ENCODE measurements around the gene PJA2. TPM values are rescaled to one million over a fixed set of nuclear protein-coding genes. Genes with fewer than 3 reads are reported as not detected.

Gene PJA2
- total RNA-seq, 2 experiments from 2014 or later = 41.3 to 69.7 TPM

GRCh38 chr5:109451146-109451545, 41.4 kb upstream of the PJA2 start:
- 0 out of 2 replicates have a peak overlapping the region, but pooled peaks have one; percentile 3 for H2AFZ ChIP-seq (ENCODE audit: low read length)
- H4K20me1 ChIP-seq (ENCODE audit: insufficient read depth, low read length) = no peaks in the 10 kb centered on the region
- intact Hi-C loops (cut with micrococcal nuclease; ENCODE audit: unreplicated experiment) = no loop called here
- no peak overlapping the region for H3K4me3 ChIP-seq (ENCODE audit: low read depth, low read length, poor library complexity, severe bottlenecking)
- CTCF ChIA-PET (ENCODE audit: unreplicated experiment) = no interaction called here
- peak overlapping the region; percentile 47; the same call in 1 of the 2 replicates for H3K4me2 ChIP-seq (ENCODE audit: low read length)
- no peaks in the 10 kb centered on the region for H3K36me3 ChIP-seq (ENCODE audit: insufficient read depth, low read length)
- no peak overlapping the region for H3K27ac ChIP-seq (ENCODE audit: low read depth, low read length, poor library complexity, severe bottlenecking)
- no peaks in the 10 kb centered on the region for H3K79me2 ChIP-seq (ENCODE audit: insufficient read depth, low read depth, low read length)
- DNase-seq (ENCODE audit: low spot score) = no peak
- POLR2A ChIA-PET = interaction anchor here (0.7 kb wide), 1 partner anchor 219 kb away, joined by 3 read pairs; no protein-coding TSS in a partner anchor
- H3K9me2 ChIP-seq (ENCODE audit: insufficient read depth, low read length) = no peaks in the 10 kb centered on the region
- no TSS peak for BruUV-seq (replicated peaks)
- H3K4me1 ChIP-seq (ENCODE audit: insufficient read depth, low read length, poor library complexity, severe bottlenecking) = no peaks in the 10 kb centered on the region
- TF ChIP-seq CTCF (conservative IDR thresholded peaks at IDR 0.05; ENCODE audit: low read length) (no peak), EZH2phosphoT487 (IDR thresholded peaks at IDR 0.05; ENCODE audit: borderline replicate concordance, low read depth, low read length) (no peak)
- no peaks in the 10 kb centered on the region for H3K9me3 ChIP-seq (ENCODE audit: low read length)

GRCh38 chr5:109450129-109450877, 40.5 kb upstream of the PJA2 start:
- intact Hi-C loops (cut with micrococcal nuclease; ENCODE audit: unreplicated experiment) = no loop called here
- no peak for DNase-seq (ENCODE audit: low spot score)
- no TSS peak for BruUV-seq (replicated peaks)
- H3K4me1 ChIP-seq (ENCODE audit: insufficient read depth, low read length, poor library complexity, severe bottlenecking) = no peaks in the 10 kb centered on the region
- CTCF ChIA-PET (ENCODE audit: unreplicated experiment) = no interaction called here
- POLR2A ChIA-PET = interaction anchor here (0.7 kb wide), 1 partner anchor 218 kb away, joined by 3 read pairs; no protein-coding TSS in a partner anchor
- H3K4me2 ChIP-seq (ENCODE audit: low read length) = peak overlapping the region; percentile 47; the same call in 1 of the 2 replicates
- TF ChIP-seq CTCF (conservative IDR thresholded peaks at IDR 0.05; ENCODE audit: low read length) = no peak
- H2AFZ ChIP-seq (ENCODE audit: low read length) = 0 out of 2 replicates have a peak overlapping the region, but pooled peaks have one; percentile 3
- no peaks in the 10 kb centered on the region for H3K9me2 ChIP-seq (ENCODE audit: insufficient read depth, low read length)
- no peaks in the 10 kb centered on the region for H4K20me1 ChIP-seq (ENCODE audit: insufficient read depth, low read length)
- H3K27ac ChIP-seq (ENCODE audit: low read depth, low read length, poor library complexity, severe bottlenecking) = no peak overlapping the region
- H3K4me3 ChIP-seq (ENCODE audit: low read depth, low read length, poor library complexity, severe bottlenecking) = no peak overlapping the region
- no peaks in the 10 kb centered on the region for H3K79me2 ChIP-seq (ENCODE audit: insufficient read depth, low read depth, low read length)
- H3K36me3 ChIP-seq (ENCODE audit: insufficient read depth, low read length) = no peaks in the 10 kb centered on the region
- no peaks in the 10 kb centered on the region for H3K9me3 ChIP-seq (ENCODE audit: low read length)

DNA sequence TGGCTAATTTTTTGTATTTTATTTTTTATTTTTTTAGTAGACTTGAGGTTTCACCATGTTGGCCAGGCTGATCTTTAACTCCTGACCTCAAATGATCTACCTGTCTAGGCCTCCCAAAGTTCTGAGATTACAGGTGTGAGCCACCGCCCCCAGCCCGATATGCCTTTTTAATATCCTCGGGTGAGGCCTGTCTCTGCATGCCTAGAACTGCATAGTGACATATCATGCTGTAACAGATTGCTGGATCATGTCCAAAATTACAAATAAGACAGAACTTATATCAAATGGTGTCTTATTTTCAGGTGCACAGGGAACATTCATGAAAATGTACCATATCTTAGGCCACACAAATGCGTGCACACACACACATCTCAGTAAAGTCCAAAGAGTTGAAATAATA, 39.1 kb upstream of the PJA2 start:
- H2AFZ ChIP-seq (ENCODE audit: low read length) = no peak overlapping the region
- H3K27ac ChIP-seq (ENCODE audit: low read depth, low read length, poor library complexity, severe bottlenecking) = no peak overlapping the region
- H3K9me2 ChIP-seq (ENCODE audit: insufficient read depth, low read length) = no peaks in the 10 kb centered on the region
- CTCF ChIA-PET (ENCODE audit: unreplicated experiment) = no interaction called here
- no peak for TF ChIP-seq CTCF (conservative IDR thresholded peaks at IDR 0.05; ENCODE audit: low read length)
- no peak for TF ChIP-seq EZH2phosphoT487 (IDR thresholded peaks at IDR 0.05; ENCODE audit: borderline replicate concordance, low read depth, low read length)
- POLR2A ChIA-PET = interaction anchor here (1.7 kb wide), 1 partner anchor 17 kb away, joined by 4 read pairs; no protein-coding TSS in a partner anchor
- no peaks in the 10 kb centered on the region for H3K36me3 ChIP-seq (ENCODE audit: insufficient read depth, low read length)
- H3K4me3 ChIP-seq (ENCODE audit: low read depth, low read length, poor library complexity, severe bottlenecking) = no peak overlapping the region
- H3K4me1 ChIP-seq (ENCODE audit: insufficient read depth, low read length, poor library complexity, severe bottlenecking) = no peaks in the 10 kb centered on the region
- no peak overlapping the region for H3K4me2 ChIP-seq (ENCODE audit: low read length)
- H3K79me2 ChIP-seq (ENCODE audit: insufficient read depth, low read depth, low read length) = no peaks in the 10 kb centered on the region
- intact Hi-C loops (cut with micrococcal nuclease; ENCODE audit: unreplicated experiment) = no loop called here
- no peak for DNase-seq (ENCODE audit: low spot score)
- no TSS peak for BruUV-seq (replicated peaks)
- no peaks in the 10 kb centered on the region for H3K9me3 ChIP-seq (ENCODE audit: low read length)
- H4K20me1 ChIP-seq (ENCODE audit: insufficient read depth, low read length) = no peaks in the 10 kb centered on the region

Data from OCI-LY7 (cell line).